ENCODE data around the gene FBN2.

DNA sequence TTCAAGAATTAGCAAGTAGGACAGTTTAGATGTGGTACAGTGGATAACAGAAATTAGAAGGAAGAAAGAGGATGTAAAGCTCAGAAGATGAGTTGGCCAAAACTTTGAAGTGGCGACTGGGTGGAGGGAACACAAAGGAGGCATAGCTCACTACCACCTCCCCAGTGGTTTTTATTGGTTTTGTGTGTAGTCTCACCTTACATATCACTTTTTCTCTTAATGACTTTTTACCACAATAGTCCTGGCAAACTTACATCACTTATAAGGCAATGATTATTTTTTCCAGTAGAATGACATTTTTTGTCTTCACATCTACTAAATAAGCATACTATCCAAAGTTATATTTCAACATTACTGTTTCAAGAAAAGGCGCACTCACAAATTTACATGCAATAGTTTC, 49.2 kb upstream of the FBN2 start:
- TF ChIP-seq CTCF (IDR thresholded peaks at IDR 0.05) (no peak), POLR2A (IDR thresholded peaks at IDR 0.05) (no peak)
